GM19035 (cell line): ENCODE results near the gene SLC9A3.
"Not testable (repeated sequence)": the region's sequence is repeated elsewhere in the genome, so short reads cannot be mapped to it uniquely, and the experiment has no call there.

Experiments
- ATAC-seq: cut with Tn5 transposase; IDR thresholded peaks from one replicate; pipeline ENCODE4 v1.9.1; 2021; ENCODE audit not compliant: unreplicated experiment

Gene SLC9A3

GRCh38 chr5:478369-478981 is 45.8 kb downstream of the SLC9A3 start:
- ATAC-seq, result no peak

GRCh38 chr5:477871-478270 is 46.4 kb downstream of the SLC9A3 start:
- ATAC-seq, result no peak

GRCh38 chr5:477247-477646 is 47.0 kb downstream of the SLC9A3 start:
- ATAC-seq, result no peak

GRCh38 chr5:476814-477175 is 47.5 kb downstream of the SLC9A3 start:
- no peak for ATAC-seq

- no peak for ATAC-seq
Measured at GRCh38 chr5:476102-476813, 48.0 kb downstream of the SLC9A3 start.

GRCh38 chr5:475704-476101 is 48.5 kb downstream of the SLC9A3 start:
- no peak for ATAC-seq

- ATAC-seq, result no peak
Measured at GRCh38 chr5:474840-475661, 49.2 kb downstream of the SLC9A3 start.

GRCh38 chr5:474232-474839 is 49.9 kb downstream of the SLC9A3 start:
- not testable (repeated sequence) for ATAC-seq

GRCh38 chr5:473551-474192 is 50.6 kb downstream of the SLC9A3 start:
- ATAC-seq, result peak; percentile 29

- peak; percentile 69 for ATAC-seq
Measured at GRCh38 chr5:472656-473550, 51.3 kb downstream of the SLC9A3 start.

GRCh38 chr5:472076-472655 is 52.1 kb downstream of the SLC9A3 start:
- ATAC-seq, result peak; percentile 24

GRCh38 chr5:471750-472058 is 52.5 kb downstream of the SLC9A3 start:
- no peak for ATAC-seq

- no peak for ATAC-seq
Measured at GRCh38 chr5:470961-471749, 53.1 kb downstream of the SLC9A3 start.

GRCh38 chr5:469752-470483 is 54.3 kb downstream of the SLC9A3 start:
- no peak for ATAC-seq

GRCh38 chr5:468401-468800 is 55.8 kb downstream of the SLC9A3 start:
- no peak for ATAC-seq

- no peak for ATAC-seq
Measured at GRCh38 chr5:466661-467310, 57.5 kb downstream of the SLC9A3 start.

- ATAC-seq, result no peak
Measured at GRCh38 chr5:465591-466403, 58.5 kb downstream of the SLC9A3 start.
